Measurements from ENCODE around the gene MBP. TPM values are rescaled to one million over a fixed set of nuclear protein-coding genes. Genes with fewer than 3 reads are reported as not detected.

Gene MBP
- total and polyA plus RNA-seq, 10 of the 15 experiments (the other 5 are each of a cell fraction or from before 2014, with no cell fraction given): 12.2 to 67.8 (median 42.1) TPM

DNA sequence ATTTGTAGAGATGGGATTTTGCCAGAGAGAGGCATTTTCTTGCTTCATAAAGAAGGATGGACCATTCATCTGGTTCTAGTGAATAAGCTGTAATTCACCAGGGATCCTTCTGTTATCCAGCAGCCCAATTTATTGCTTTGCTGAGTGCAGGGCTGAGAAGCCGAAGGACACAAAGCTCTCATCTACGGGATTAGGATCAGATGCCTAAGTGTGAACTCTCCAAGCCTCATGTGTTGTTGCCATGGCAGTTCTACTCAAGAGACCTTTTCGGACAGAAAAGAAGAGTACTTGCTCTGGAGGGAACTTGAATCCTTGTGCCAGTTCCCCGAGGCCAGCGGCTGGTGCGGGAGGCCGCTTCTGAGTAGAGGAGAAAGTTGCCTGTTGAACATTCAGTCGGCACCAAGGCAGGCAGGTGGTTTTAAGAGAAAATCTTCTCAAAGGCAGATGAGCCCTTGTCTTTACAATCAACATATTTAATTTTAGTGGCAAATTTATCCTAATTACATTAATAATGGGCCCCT is 38.4 kb upstream of the MBP start:
- ChIA-PET SMC1A (ENCODE audit: uncharacterized antibody, unreplicated experiment) (interaction anchor here (1.4 kb wide), 1 partner anchor 171 kb away, joined by 3 read pairs; no protein-coding TSS in a partner anchor), POLR2A (no interaction called here), CTCF (interaction anchor here (1.0 kb wide), 1 partner anchor 171 kb away, joined by 3 read pairs; no protein-coding TSS in a partner anchor), RAD21 (ENCODE audit: unreplicated experiment) (no interaction called here)
- H3K4me1 ChIP-seq (ENCODE audit: control insufficient read depth, insufficient read depth, low read length): no peaks in the 10 kb centered on the region
- H3K9ac ChIP-seq (ENCODE audit: control insufficient read depth, insufficient read depth, low read length): no peak overlapping the region
- 64% methylated on average over 8 of the region's 8 CpGs for WGBS (ENCODE audit: insufficient coverage, insufficient replicate concordance, low lambda C conversion rate, missing lambda C conversion rate)
- DNase-seq (ENCODE audit: low read depth, low spot score): no peak
- no peaks in the 10 kb centered on the region for H3K27me3 ChIP-seq (replicated peaks in 1 of 2; ENCODE audit: control insufficient read depth in 2 of 2, insufficient read depth in 2 of 2, low read length in 1 of 2)
- no peak for ATAC-seq
- H3K4me2 ChIP-seq (ENCODE audit: control insufficient read depth, insufficient read depth): no peak overlapping the region
- TF ChIP-seq SP1 (IDR thresholded peaks at IDR 0.05; ENCODE audit: low read depth, low read length) (no peak), TCF3 (IDR thresholded peaks at IDR 0.05; ENCODE audit: borderline replicate concordance, insufficient read depth, low read depth, low read length) (no peak), MEF2B (IDR thresholded peaks at IDR 0.05; ENCODE audit: partially characterized antibody, poor library complexity, severe bottlenecking) (no peak), EP300 (IDR thresholded peaks at IDR 0.05; ENCODE audit: borderline replicate concordance in 1 of 2, control insufficient read depth in 1 of 2, low read depth in 2 of 2, low read length in 2 of 2) (no peak), POLR2AphosphoS5 (IDR thresholded peaks at IDR 0.05; ENCODE audit: low read length) (no peak), ZNF384 (IDR thresholded peaks at IDR 0.05; ENCODE audit: borderline replicate concordance, low read depth, low read length) (no peak)
- TF ChIP-seq, protein P1, sequence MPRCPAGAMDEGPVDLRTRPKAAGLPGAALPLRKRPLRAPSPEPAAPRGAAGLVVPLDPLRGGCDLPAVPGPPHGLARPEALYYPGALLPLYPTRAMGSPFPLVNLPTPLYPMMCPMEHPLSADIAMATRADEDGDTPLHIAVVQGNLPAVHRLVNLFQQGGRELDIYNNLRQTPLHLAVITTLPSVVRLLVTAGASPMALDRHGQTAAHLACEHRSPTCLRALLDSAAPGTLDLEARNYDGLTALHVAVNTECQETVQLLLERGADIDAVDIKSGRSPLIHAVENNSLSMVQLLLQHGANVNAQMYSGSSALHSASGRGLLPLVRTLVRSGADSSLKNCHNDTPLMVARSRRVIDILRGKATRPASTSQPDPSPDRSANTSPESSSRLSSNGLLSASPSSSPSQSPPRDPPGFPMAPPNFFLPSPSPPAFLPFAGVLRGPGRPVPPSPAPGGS (IDR thresholded peaks at IDR 0.05; ENCODE audit: borderline replicate concordance, insufficient read depth, low read depth, low read length, poor library complexity, severe bottlenecking): no peak
- TF ChIP-seq, protein P2, sequence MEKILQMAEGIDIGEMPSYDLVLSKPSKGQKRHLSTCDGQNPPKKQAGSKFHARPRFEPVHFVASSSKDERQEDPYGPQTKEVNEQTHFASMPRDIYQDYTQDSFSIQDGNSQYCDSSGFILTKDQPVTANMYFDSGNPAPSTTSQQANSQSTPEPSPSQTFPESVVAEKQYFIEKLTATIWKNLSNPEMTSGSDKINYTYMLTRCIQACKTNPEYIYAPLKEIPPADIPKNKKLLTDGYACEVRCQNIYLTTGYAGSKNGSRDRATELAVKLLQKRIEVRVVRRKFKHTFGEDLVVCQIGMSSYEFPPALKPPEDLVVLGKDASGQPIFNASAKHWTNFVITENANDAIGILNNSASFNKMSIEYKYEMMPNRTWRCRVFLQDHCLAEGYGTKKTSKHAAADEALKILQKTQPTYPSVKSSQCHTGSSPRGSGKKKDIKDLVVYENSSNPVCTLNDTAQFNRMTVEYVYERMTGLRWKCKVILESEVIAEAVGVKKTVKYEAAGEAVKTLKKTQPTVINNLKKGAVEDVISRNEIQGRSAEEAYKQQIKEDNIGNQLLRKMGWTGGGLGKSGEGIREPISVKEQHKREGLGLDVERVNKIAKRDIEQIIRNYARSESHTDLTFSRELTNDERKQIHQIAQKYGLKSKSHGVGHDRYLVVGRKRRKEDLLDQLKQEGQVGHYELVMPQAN (conservative IDR thresholded peaks at IDR 0.05): no peak
- H3K27ac ChIP-seq (ENCODE audit: control insufficient read depth, insufficient read depth): no peak overlapping the region
- H3K9me3 ChIP-seq (replicated peaks; ENCODE audit: control insufficient read depth, insufficient read depth, low read length): no peaks in the 10 kb centered on the region
- H4K20me1 ChIP-seq (ENCODE audit: control insufficient read depth, insufficient read depth): no peaks in the 10 kb centered on the region
- BruUV-seq (replicated peaks): no TSS peak
- in situ Hi-C loops (cut with MboI): no loop called here
- FAIRE-seq: no peak
- H3K4me3 ChIP-seq: no peak overlapping the region
- H3K36me3 ChIP-seq (ENCODE audit: control insufficient read depth in 2 of 2, insufficient read depth in 2 of 2, low read length in 1 of 2): no peaks in the 10 kb centered on the region
- intact Hi-C loops (cut with micrococcal nuclease; ENCODE audit: unreplicated experiment): no loop called here
- H3K79me2 ChIP-seq (ENCODE audit: control insufficient read depth, insufficient read depth, low read length): no peaks in the 10 kb centered on the region
- H2AFZ ChIP-seq (ENCODE audit: control insufficient read depth, low read depth, low read length): no peak overlapping the region

All from GM12878 (cell line).